Erythroblast (primary cell): Measurements from ENCODE around the gene MAN1C1.

ENCODE experiments used
- GATA1 ChIP-seq: IDR thresholded peaks from 2 replicates; pipeline ENCODE4 v1.6.1; 2011; ENCODE audit warnings: low read depth, mild to moderate bottlenecking, control low read depth, low read length, moderate library complexity
- POLR2A ChIP-seq: IDR thresholded peaks from 2 replicates; pipeline ENCODE4 v1.6.1; 2011; ENCODE audit warnings: mild to moderate bottlenecking, low read length

- TF ChIP-seq POLR2A (no peak), GATA1 (no peak)
Measured at GRCh38 chr1:25829046-25829445, 212.5 kb downstream of the MAN1C1 start.
